ENCODE data around the gene OLFML2A. TPM values are rescaled to one million over a fixed set of nuclear protein-coding genes. Genes with fewer than 3 reads are reported as not detected.

Gene OLFML2A
- total RNA-seq, 6 donors from 2014 or later = 4.2 to 35.6 (median 12.2) TPM

DNA sequence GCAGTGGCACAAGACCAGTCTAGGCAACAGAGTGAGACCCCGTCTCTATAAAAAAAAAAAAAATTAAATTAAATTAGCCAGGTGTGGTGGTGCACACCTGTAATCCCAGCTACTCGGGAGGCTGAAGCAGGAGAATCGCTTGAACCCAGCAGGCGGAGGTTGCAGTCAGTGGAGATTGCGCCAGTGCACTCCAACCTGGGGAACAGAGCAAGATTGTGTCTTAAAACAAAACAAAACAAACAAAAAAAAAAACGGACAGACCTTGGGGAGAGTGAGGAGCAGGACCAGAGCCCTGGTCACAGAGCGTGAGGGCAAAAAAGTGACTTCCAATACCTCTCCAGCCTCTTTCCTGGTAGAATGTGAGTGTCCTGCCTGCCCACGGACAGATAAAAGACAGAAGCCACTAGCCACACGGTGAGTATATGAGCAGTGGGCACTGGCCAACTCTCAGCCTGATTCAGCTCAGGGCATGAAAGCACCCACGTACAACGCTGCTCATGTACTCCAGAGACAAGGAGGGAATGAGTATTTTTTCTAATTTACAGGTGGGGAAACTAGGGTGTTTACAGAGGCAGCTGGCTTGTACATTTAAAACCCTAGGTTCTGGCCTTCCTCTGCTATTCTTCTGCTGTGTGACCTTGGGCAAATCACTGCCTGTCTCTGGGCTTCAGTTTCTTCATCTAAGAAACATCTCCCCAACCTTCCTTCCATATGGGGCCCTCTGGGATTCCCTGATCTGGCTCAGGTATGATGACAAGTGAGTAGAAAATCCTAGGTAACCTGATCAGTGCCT is 1.8 kb downstream of the OLFML2A start:
- DNase-seq = no peak

DNA sequence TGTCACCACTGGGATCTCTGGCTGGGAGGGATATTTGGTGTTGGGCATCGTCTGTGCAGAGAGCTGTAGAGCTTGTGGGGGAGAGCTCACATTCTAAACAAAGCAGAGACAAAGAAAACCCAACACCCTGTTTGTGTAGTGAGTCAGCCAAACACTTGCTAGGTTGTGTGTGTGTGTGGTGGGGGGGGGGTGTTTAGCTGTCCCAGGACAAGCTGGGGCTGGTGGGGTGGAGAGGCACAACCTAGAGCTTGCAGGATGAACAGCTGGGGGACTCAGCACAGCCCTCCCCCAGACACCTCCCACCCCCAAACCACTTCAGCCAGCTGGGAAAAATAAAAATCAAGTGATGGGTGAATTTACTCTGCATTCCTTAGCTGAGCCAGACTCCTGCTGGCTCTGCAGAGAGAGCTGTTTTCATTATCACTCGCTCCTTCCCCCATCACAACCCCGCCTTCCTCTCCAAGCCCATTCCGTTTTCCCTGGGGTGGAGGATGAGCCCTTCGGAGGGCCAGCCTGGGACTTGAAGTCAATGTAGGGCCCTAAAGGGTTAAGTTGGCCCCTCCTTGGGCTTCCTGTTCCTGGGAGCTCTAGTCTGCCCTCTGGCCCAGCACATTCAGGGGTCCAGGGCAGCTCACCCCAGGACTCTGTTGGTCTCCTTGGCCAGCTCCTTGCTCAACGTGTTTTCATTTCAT is 2.6 kb downstream of the OLFML2A start:
- no peak for DNase-seq
- 41 to 44% methylated on average over 6 of the region's 6 CpGs for WGBS, 2 donors

More for the DNA sequence above, 1.8 kb downstream of the OLFML2A start:
- Histone ChIP-seq H3K9me3 (no peaks in the 10 kb centered on the region), H3K27ac (peak overlapping the region in 2 of 4 donors; percentile 60 to 81), H3K4me3 (no peak overlapping the region), H3K36me3 (no peaks in the 10 kb centered on the region), H3K4me1 (peaks cover 15 to 57% (median 40%) of the 10 kb centered on the region in 4 donors), H3K27me3 (peaks cover 0 to 8% (median 2%) of the 10 kb centered on the region in 4 donors)
- TF ChIP-seq POLR2AphosphoS5 (IDR thresholded peaks at IDR 0.05) = no peak
- TF ChIP-seq, protein P1, sequence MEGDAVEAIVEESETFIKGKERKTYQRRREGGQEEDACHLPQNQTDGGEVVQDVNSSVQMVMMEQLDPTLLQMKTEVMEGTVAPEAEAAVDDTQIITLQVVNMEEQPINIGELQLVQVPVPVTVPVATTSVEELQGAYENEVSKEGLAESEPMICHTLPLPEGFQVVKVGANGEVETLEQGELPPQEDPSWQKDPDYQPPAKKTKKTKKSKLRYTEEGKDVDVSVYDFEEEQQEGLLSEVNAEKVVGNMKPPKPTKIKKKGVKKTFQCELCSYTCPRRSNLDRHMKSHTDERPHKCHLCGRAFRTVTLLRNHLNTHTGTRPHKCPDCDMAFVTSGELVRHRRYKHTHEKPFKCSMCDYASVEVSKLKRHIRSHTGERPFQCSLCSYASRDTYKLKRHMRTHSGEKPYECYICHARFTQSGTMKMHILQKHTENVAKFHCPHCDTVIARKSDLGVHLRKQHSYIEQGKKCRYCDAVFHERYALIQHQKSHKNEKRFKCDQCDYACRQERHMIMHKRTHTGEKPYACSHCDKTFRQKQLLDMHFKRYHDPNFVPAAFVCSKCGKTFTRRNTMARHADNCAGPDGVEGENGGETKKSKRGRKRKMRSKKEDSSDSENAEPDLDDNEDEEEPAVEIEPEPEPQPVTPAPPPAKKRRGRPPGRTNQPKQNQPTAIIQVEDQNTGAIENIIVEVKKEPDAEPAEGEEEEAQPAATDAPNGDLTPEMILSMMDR (IDR thresholded peaks at IDR 0.05) = no peak
- no peak for TF ChIP-seq POLR2A (IDR thresholded peaks at IDR 0.05)
- TF ChIP-seq EP300 (IDR thresholded peaks at IDR 0.05) = no peak
- WGBS, 2 donors = 66 to 82% methylated on average over 10 to 11 of the region's 11 CpGs
- no peak for ATAC-seq (ENCODE audit: low FRiP score in 2 of 2)

DNA sequence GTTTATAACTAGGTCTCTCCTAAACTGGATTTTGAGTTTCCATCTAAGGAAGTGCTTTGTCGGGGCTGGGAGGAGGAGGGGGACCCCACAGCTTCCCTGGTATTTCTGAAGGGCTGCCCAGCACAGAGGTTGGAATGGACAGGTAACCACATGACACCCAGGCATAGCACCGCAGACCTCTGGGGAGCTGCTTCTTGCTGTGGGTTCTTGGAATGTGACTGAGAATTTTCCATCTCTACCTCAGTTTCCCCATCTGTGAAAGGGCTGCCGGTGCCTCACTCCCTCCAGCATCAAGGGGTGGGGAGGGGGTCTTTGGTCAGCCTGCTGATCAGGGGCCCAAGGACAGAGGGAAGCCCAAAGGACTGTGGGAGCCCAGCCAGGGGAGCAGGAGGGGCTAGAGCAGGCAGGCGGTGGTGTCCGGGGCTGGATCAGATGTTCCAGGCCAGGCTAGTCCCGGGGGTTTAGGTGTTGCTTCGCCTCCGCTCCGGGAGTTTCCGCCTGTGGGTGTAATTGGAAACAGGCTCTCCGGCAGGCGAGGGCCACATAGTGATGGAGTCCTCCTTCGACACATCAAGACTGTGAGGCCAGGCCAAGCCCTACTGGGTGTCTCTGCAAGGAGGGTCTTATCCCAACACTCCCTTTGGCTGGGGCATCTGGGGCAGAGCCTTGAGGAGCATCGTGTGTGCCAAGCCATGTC is 3.3 kb downstream of the OLFML2A start:
- Histone ChIP-seq H3K27ac (peak overlapping the region in 3 of 4 donors; percentile 43 to 81 (median 60)), H3K9me3 (no peaks in the 10 kb centered on the region), H3K4me3 (no peak overlapping the region), H3K4me1 (peaks cover 21 to 59% (median 44%) of the 10 kb centered on the region in 4 donors), H3K27me3 (peaks cover 0 to 8% (median 2%) of the 10 kb centered on the region in 4 donors), H3K36me3 (no peaks in the 10 kb centered on the region)
- ATAC-seq (ENCODE audit: low FRiP score in 2 of 2) = no peak
- no peak for DNase-seq
- TF ChIP-seq, protein P1 (IDR thresholded peaks at IDR 0.05) = no peak
- no peak for TF ChIP-seq POLR2AphosphoS5 (IDR thresholded peaks at IDR 0.05)
- TF ChIP-seq POLR2A (IDR thresholded peaks at IDR 0.05) = no peak
- no peak for TF ChIP-seq EP300 (IDR thresholded peaks at IDR 0.05)
- 57 to 83% methylated on average over 3 to 14 of the region's 14 CpGs for WGBS, 2 donors

More for the DNA sequence above, 2.6 kb downstream of the OLFML2A start:
- peaks cover 22 to 63% (median 45%) of the 10 kb centered on the region in 4 donors for H3K4me1 ChIP-seq
- H3K27ac ChIP-seq = peak overlapping the region in 3 of 4 donors; percentile 43 to 81 (median 60)
- H3K36me3 ChIP-seq = no peaks in the 10 kb centered on the region
- H3K9me3 ChIP-seq = no peaks in the 10 kb centered on the region
- H3K27me3 ChIP-seq = peaks cover 0 to 8% (median 2%) of the 10 kb centered on the region in 4 donors
- H3K4me3 ChIP-seq = no peak overlapping the region
- TF ChIP-seq POLR2A (IDR thresholded peaks at IDR 0.05) = no peak
- peak; percentile 17 to 42 for ATAC-seq (ENCODE audit: low FRiP score in 2 of 2)

DNA sequence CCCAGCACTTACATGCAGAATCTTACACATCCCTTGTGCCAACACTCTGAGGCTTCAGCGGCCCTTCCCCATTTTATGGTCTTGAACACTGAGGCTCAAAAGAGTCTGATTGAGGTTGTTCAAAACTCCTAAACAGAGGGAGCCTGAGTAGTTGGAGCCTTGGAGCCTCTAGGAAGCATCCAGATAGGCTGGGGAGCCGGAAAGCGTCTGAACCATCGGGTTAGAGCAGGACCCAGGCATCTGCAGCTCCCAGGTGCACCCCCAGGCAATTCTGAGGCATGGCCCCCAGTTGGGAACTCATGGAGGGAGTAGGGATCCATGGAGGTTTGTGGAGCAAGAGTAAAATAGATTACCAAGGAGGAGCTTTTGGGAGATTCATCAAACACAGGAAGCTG is 3.8 kb downstream of the OLFML2A start:
- Histone ChIP-seq H3K4me3 (no peak overlapping the region), H3K27me3 (peaks cover 0 to 8% (median 2%) of the 10 kb centered on the region in 4 donors), H3K4me1 (peaks cover 19 to 59% (median 44%) of the 10 kb centered on the region in 4 donors), H3K36me3 (no peaks in the 10 kb centered on the region), H3K27ac (peak overlapping the region in 3 of 4 donors; percentile 9 to 81 (median 60)), H3K9me3 (no peaks in the 10 kb centered on the region)
- ATAC-seq (ENCODE audit: low FRiP score in 2 of 2) = no peak
- DNase-seq = no peak
- no peak for TF ChIP-seq POLR2AphosphoS5 (IDR thresholded peaks at IDR 0.05)
- TF ChIP-seq, protein P1 (IDR thresholded peaks at IDR 0.05) = no peak
- no peak for TF ChIP-seq EP300 (IDR thresholded peaks at IDR 0.05)
- TF ChIP-seq POLR2A (IDR thresholded peaks at IDR 0.05) = no peak
- WGBS, 2 donors = 95 to 97% methylated on average over 3 to 4 of the region's 4 CpGs

All from upper lobe of left lung (tissue), 6 donors.